GM10248 (cell line): ENCODE data around the gene WDFY1.

Experiments
- CTCF ChIA-PET: fragments of 300-600 bp; sonication (Branson Sonifier 250); formaldehyde crosslinking; extraction: SDS; loops from one replicate; lab custom pipeline; 2021; ENCODE audit warnings: antibody characterized with exemption; lab: Yijun Ruan, JAX
- POLR2A ChIA-PET: fragments of 350-650 bp; sonication (Branson Sonifier 250); formaldehyde crosslinking; extraction: SDS; loops from one replicate; lab custom pipeline; 2020; ENCODE audit warnings: antibody characterized with exemption; lab: Yijun Ruan, JAX
- DNase-seq: peaks from one replicate; pipeline ENCODE4 v3.0.0; 2012; ENCODE audit errors: extremely low spot score
- TF ChIP-seq, protein P1 (sequence below): IDR thresholded peaks from 2 replicates; pipeline ENCODE4 v1.5.1; 2012; ENCODE audit warnings: mild to moderate bottlenecking, low read depth; ENCODE audit errors: extremely low read depth, missing control alignments, control extremely low read depth

WDFY1 gene

GRCh38 chr2:223888251-223888650 lies 56.9 kb downstream of the WDFY1 start:
- ChIA-PET CTCF (no interaction called here), POLR2A (no interaction called here)
- no peak for DNase-seq
- TF ChIP-seq, protein P1, sequence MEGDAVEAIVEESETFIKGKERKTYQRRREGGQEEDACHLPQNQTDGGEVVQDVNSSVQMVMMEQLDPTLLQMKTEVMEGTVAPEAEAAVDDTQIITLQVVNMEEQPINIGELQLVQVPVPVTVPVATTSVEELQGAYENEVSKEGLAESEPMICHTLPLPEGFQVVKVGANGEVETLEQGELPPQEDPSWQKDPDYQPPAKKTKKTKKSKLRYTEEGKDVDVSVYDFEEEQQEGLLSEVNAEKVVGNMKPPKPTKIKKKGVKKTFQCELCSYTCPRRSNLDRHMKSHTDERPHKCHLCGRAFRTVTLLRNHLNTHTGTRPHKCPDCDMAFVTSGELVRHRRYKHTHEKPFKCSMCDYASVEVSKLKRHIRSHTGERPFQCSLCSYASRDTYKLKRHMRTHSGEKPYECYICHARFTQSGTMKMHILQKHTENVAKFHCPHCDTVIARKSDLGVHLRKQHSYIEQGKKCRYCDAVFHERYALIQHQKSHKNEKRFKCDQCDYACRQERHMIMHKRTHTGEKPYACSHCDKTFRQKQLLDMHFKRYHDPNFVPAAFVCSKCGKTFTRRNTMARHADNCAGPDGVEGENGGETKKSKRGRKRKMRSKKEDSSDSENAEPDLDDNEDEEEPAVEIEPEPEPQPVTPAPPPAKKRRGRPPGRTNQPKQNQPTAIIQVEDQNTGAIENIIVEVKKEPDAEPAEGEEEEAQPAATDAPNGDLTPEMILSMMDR, result no peak

GRCh38 chr2:223887127-223887526 lies 58.0 kb downstream of the WDFY1 start:
- no peak for DNase-seq
- CTCF ChIA-PET, result no interaction called here
- POLR2A ChIA-PET, result no interaction called here
- TF ChIP-seq, protein P1, result no peak

GRCh38 chr2:223886726-223887125 lies 58.4 kb downstream of the WDFY1 start:
- TF ChIP-seq, protein P1, result no peak
- DNase-seq, result no peak
- ChIA-PET CTCF (no interaction called here), POLR2A (no interaction called here)

DNA sequence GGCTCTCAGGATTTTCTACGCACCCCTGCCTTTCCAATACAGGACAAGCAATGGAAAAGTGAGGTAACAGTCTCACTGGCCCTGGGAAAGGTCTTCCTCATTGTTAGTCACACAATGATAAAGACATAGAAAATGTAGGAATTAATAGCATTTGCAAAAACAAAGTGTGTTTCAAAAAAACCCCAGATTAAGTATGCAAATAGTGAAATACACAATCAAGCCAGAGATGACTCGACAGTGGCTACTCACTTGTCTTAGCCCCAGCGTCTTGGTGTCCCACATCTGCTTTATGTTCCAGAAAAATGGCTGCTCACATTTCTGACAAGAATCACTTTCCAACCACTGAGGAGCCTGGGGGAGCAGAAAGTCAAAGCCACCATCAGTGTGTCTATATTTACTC lies 60.7 kb downstream of the WDFY1 start:
- POLR2A ChIA-PET, result no interaction called here
- DNase-seq, result peak; percentile 50
- TF ChIP-seq, protein P1, result no peak
- CTCF ChIA-PET, result interaction anchor here (1.0 kb wide), 1 partner anchor 56 kb away, joined by 3 read pairs; no protein-coding TSS in a partner anchor

- no peak for DNase-seq
- ChIA-PET POLR2A (no interaction called here), CTCF (no interaction called here)
- TF ChIP-seq, protein P1, result no peak
Observed at GRCh38 chr2:223882715-223883114, 62.4 kb downstream of the WDFY1 start.

- TF ChIP-seq, protein P1, result no peak
- ChIA-PET CTCF (interaction anchor here (0.7 to 1.2 kb wide), 2 partner anchors 9 to 16 kb away, joined by 3 to 4 read pairs; no protein-coding TSS in a partner anchor), POLR2A (interaction anchor here (0.7 kb wide), 1 partner anchor 125 kb away, joined by 4 read pairs; no protein-coding TSS in a partner anchor)
- no peak for DNase-seq
Observed at GRCh38 chr2:223880796-223881195, 64.3 kb downstream of the WDFY1 start.
